A673 (cell line): ENCODE measurements around the gene MFSD6L.

ENCODE experiments used
- CTCF ChIP-seq: fragments of 300-800, 200-600 bp; sonication (generic); conservative IDR thresholded peaks from 2 replicates; pipeline ENCODE4 v1.5.1; 2017; ENCODE audit warnings: low read depth, mild to moderate bottlenecking, antibody characterized with exemption, low read length, moderate library complexity, mixed read lengths
- EZH2 ChIP-seq: fragments of 200-600 bp; sonication (generic); IDR thresholded peaks from 2 replicates; pipeline ENCODE4 v1.6.1; 2017; ENCODE audit warnings: borderline replicate concordance, low read depth, mild to moderate bottlenecking, mixed read lengths, antibody characterized with exemption, low read length; ENCODE audit not compliant: poor library complexity, severe bottlenecking

- TF ChIP-seq EZH2 (no peak), CTCF (no peak)
These were observed 24.1 kb upstream of the MFSD6L start for GRCh38 chr17:8823279-8823678.
